IgD-negative memory B cell (primary cell): ENCODE results near the gene SFTPB. TPM values are rescaled to one million over a fixed set of nuclear protein-coding genes. Genes with fewer than 3 reads are reported as not detected.
"Not testable (repeated sequence)": the region's sequence is repeated elsewhere in the genome, so short reads cannot be mapped to it uniquely, and the experiment has no call there.

Experiments used
- H3K27ac Mint-ChIP-seq, 3 donors: one replicate each; pipeline ENCODE4 v1.8.0; 2020 to 2022; ENCODE audit warnings: mild to moderate bottlenecking in 3 of 3, mixed read lengths in 3 of 3, moderate library complexity in 1 of 3
- H3K27me3 Mint-ChIP-seq: one replicate; pipeline ENCODE4 v1.8.0; 2021; ENCODE audit warnings: mixed read lengths
- H3K36me3 Mint-ChIP-seq: one replicate; pipeline ENCODE4 v1.8.0; 2020; ENCODE audit warnings: mild to moderate bottlenecking, mixed read lengths
- H3K4me1 Mint-ChIP-seq, 3 donors: one replicate each; pipeline ENCODE4 v1.8.0; 2020 to 2022; ENCODE audit warnings: mixed read lengths in 3 of 3, mild to moderate bottlenecking in 1 of 3
- H3K4me3 Mint-ChIP-seq, 4 donors: one replicate each; pipeline ENCODE4 v1.8.0; 2020 to 2022; ENCODE audit warnings: mild to moderate bottlenecking in 4 of 4, mixed read lengths in 4 of 4, moderate library complexity in 3 of 4
- H3K9me3 Mint-ChIP-seq, 3 donors: one replicate each; pipeline ENCODE4 v1.8.0; 2020 to 2021; ENCODE audit warnings: mixed read lengths in 3 of 3, mild to moderate bottlenecking in 1 of 3
- polyA plus RNA-seq: library from polyadenylated mRNA; unstranded; fragments of 300-500 nt; fragmentation: Illumina TruSeq; gene quantifications from one replicate; pipeline ENCODE4 v1.2.3, GENCODE V29; 2021

Gene SFTPB
- polyA plus RNA-seq, 1 donor from 2014 or later: not detected

- no peaks in the 10 kb centered on the region for H3K27me3 Mint-ChIP-seq
- H3K36me3 Mint-ChIP-seq: peaks cover 5% of the 10 kb centered on the region
- H3K27ac Mint-ChIP-seq: no peak overlapping the region
- H3K4me1 Mint-ChIP-seq: peaks cover 19 to 23% (median 23%) of the 10 kb centered on the region in 3 donors
- no peak overlapping the region for H3K4me3 Mint-ChIP-seq
- no peaks in the 10 kb centered on the region for H3K9me3 Mint-ChIP-seq
Observed at GRCh38 chr2:85646166-85646565, 21.8 kb downstream of the SFTPB start.

- Mint-ChIP-seq H3K27me3 (no peaks in the 10 kb centered on the region), H3K4me1 (peaks cover 19 to 23% (median 23%) of the 10 kb centered on the region in 3 donors), H3K9me3 (no peaks in the 10 kb centered on the region), H3K4me3 (no peak overlapping the region), H3K36me3 (peaks cover 5% of the 10 kb centered on the region), H3K27ac (no peak overlapping the region)
Observed at GRCh38 chr2:85644909-85645308, 23.1 kb downstream of the SFTPB start.

GRCh38 chr2:85642725-85643124 lies 25.3 kb downstream of the SFTPB start:
- Mint-ChIP-seq H3K36me3 (peaks cover 2% of the 10 kb centered on the region), H3K4me1 (peaks cover 5 to 10% (median 6%) of the 10 kb centered on the region in 3 donors), H3K9me3 (no peaks in the 10 kb centered on the region), H3K27ac (peak overlapping the region in 1 of 3 donors; percentile 39), H3K4me3 (peak overlapping the region in 1 of 4 donors; percentile 52), H3K27me3 (no peaks in the 10 kb centered on the region)

GRCh38 chr2:85635636-85636035 lies 32.4 kb downstream of the SFTPB start:
- no peak overlapping the region for H3K27ac Mint-ChIP-seq

GRCh38 chr2:85635011-85635410 lies 33.0 kb downstream of the SFTPB start:
- H3K9me3 Mint-ChIP-seq: no peaks in the 10 kb centered on the region
- H3K4me1 Mint-ChIP-seq: peaks cover 5 to 13% (median 9%) of the 10 kb centered on the region in 3 donors
- no peaks in the 10 kb centered on the region for H3K27me3 Mint-ChIP-seq
- peaks cover 5% of the 10 kb centered on the region for H3K36me3 Mint-ChIP-seq
- no peak overlapping the region for H3K27ac Mint-ChIP-seq
- H3K4me3 Mint-ChIP-seq: no peak overlapping the region

More at GRCh38 chr2:85635636-85636035, 32.4 kb downstream of the SFTPB start:
- peaks cover 5 to 13% (median 9%) of the 10 kb centered on the region in 3 donors for H3K4me1 Mint-ChIP-seq
- no peaks in the 10 kb centered on the region for H3K27me3 Mint-ChIP-seq
- peaks cover 5% of the 10 kb centered on the region for H3K36me3 Mint-ChIP-seq
- no peaks in the 10 kb centered on the region for H3K9me3 Mint-ChIP-seq
- H3K4me3 Mint-ChIP-seq: no peak overlapping the region

GRCh38 chr2:85631316-85631715 lies 36.7 kb downstream of the SFTPB start:
- Mint-ChIP-seq H3K4me3 (peak overlapping the region in 1 of 4 donors; percentile 60), H3K36me3 (peaks cover 4% of the 10 kb centered on the region), H3K27ac (no peak overlapping the region), H3K9me3 (no peaks in the 10 kb centered on the region), H3K4me1 (peaks cover 4 to 21% (median 20%) of the 10 kb centered on the region in 3 donors), H3K27me3 (no peaks in the 10 kb centered on the region)

- H3K36me3 Mint-ChIP-seq: peaks cover 4% of the 10 kb centered on the region
- peak overlapping the region in 2 of 4 donors; percentile 9 to 46 for H3K4me3 Mint-ChIP-seq
- peak overlapping the region in 2 of 3 donors; percentile 21 to 92 for H3K27ac Mint-ChIP-seq
- H3K27me3 Mint-ChIP-seq: no peaks in the 10 kb centered on the region
- H3K4me1 Mint-ChIP-seq: peaks cover 4 to 16% (median 12%) of the 10 kb centered on the region in 3 donors
- H3K9me3 Mint-ChIP-seq: no peaks in the 10 kb centered on the region
Observed at GRCh38 chr2:85628658-85629057, 39.3 kb downstream of the SFTPB start.

GRCh38 chr2:85623991-85624390 lies 44.0 kb downstream of the SFTPB start:
- no peak overlapping the region for H3K4me3 Mint-ChIP-seq
- peaks cover 3 to 12% (median 7%) of the 10 kb centered on the region in 3 donors for H3K4me1 Mint-ChIP-seq
- H3K27ac Mint-ChIP-seq: peak overlapping the region in 1 of 3 donors; percentile 19
- peaks cover 3% of the 10 kb centered on the region for H3K36me3 Mint-ChIP-seq
- no peaks in the 10 kb centered on the region for H3K27me3 Mint-ChIP-seq
- no peaks in the 10 kb centered on the region for H3K9me3 Mint-ChIP-seq

- H3K27ac Mint-ChIP-seq: peak overlapping the region in 1 of 3 donors; percentile 40
- H3K4me3 Mint-ChIP-seq: peak overlapping the region in 1 of 4 donors; percentile 16
Observed at GRCh38 chr2:85621338-85621737, 46.7 kb downstream of the SFTPB start.

GRCh38 chr2:85619617-85620016 lies 48.4 kb downstream of the SFTPB start:
- Mint-ChIP-seq H3K36me3 (peaks cover 4% of the 10 kb centered on the region), H3K4me1 (peaks cover 11 to 12% (median 12%) of the 10 kb centered on the region in 3 donors), H3K27ac (peak overlapping the region in 2 of 3 donors; percentile 19 to 61), H3K9me3 (no peaks in the 10 kb centered on the region), H3K27me3 (no peaks in the 10 kb centered on the region), H3K4me3 (peak overlapping the region in 1 of 4 donors; percentile 6)

More at GRCh38 chr2:85621338-85621737, 46.7 kb downstream of the SFTPB start:
- Mint-ChIP-seq H3K9me3 (no peaks in the 10 kb centered on the region), H3K27me3 (no peaks in the 10 kb centered on the region), H3K36me3 (peaks cover 3% of the 10 kb centered on the region), H3K4me1 (peaks cover 5 to 9% (median 9%) of the 10 kb centered on the region in 3 donors)

GRCh38 chr2:85617723-85618122 lies 50.3 kb downstream of the SFTPB start:
- H3K27me3 Mint-ChIP-seq, H3K9me3 Mint-ChIP-seq, H3K36me3 Mint-ChIP-seq: not testable (repeated sequence)
- Mint-ChIP-seq H3K27ac (peak overlapping the region in 2 of 3 donors; percentile 96 to 99), H3K4me1 (peaks cover 11 to 12% (median 12%) of the 10 kb centered on the region in 3 donors), H3K4me3 (peak overlapping the region; percentile 51 to 100 (median 98))

- peak overlapping the region; percentile 47 to 99 (median 97) for H3K27ac Mint-ChIP-seq
- no peaks in the 10 kb centered on the region for H3K9me3 Mint-ChIP-seq
- H3K4me3 Mint-ChIP-seq: peak overlapping the region in 3 of 4 donors; percentile 96 to 100 (median 99)
- no peaks in the 10 kb centered on the region for H3K27me3 Mint-ChIP-seq
- H3K36me3 Mint-ChIP-seq: peaks cover 1% of the 10 kb centered on the region
- peaks cover 12 to 21% (median 17%) of the 10 kb centered on the region in 3 donors for H3K4me1 Mint-ChIP-seq
Observed at GRCh38 chr2:85615413-85615728, 52.6 kb downstream of the SFTPB start.

GRCh38 chr2:85614757-85615156 lies 53.2 kb downstream of the SFTPB start:
- peak overlapping the region in 2 of 3 donors; percentile 47 to 99 for H3K27ac Mint-ChIP-seq
- peak overlapping the region in 2 of 4 donors; percentile 76 to 100 for H3K4me3 Mint-ChIP-seq
- peaks cover 16 to 21% (median 17%) of the 10 kb centered on the region in 3 donors for H3K4me1 Mint-ChIP-seq

GRCh38 chr2:85613717-85614515 lies 54.1 kb downstream of the SFTPB start:
- Mint-ChIP-seq H3K4me3 (peak overlapping the region in 2 of 4 donors; percentile 33 to 100), H3K9me3 (no peaks in the 10 kb centered on the region), H3K36me3 (peaks cover 1% of the 10 kb centered on the region), H3K4me1 (peaks cover 18 to 21% (median 20%) of the 10 kb centered on the region in 3 donors), H3K27ac (peak overlapping the region; percentile 39 to 99 (median 41)), H3K27me3 (no peaks in the 10 kb centered on the region)

More at GRCh38 chr2:85614757-85615156, 53.2 kb downstream of the SFTPB start:
- not testable (repeated sequence) for H3K36me3 Mint-ChIP-seq, H3K27me3 Mint-ChIP-seq, H3K9me3 Mint-ChIP-seq

- peak within 1 kb of the TSS; percentile 73 to 96 (median 93) for H3K27ac Mint-ChIP-seq
- H3K4me1 Mint-ChIP-seq: peaks cover 19 to 23% (median 22%) of the 10 kb centered on the region in 3 donors
- H3K27me3 Mint-ChIP-seq: no peaks in the 10 kb centered on the region
- H3K36me3 Mint-ChIP-seq: peaks cover 1% of the 10 kb centered on the region
- H3K4me3 Mint-ChIP-seq: peak within 1 kb of the TSS; percentile 95 to 98 (median 97)
- H3K9me3 Mint-ChIP-seq: no peaks in the 10 kb centered on the region
Observed at GRCh38 chr2:85611705-85612587, 56.1 kb downstream of the SFTPB start, which contains the start of gene C2orf68. C2orf68 (minus strand) TSS chr2:85612066; CDS start chr2:85611984, 82 bp downstream.
